Measurements from ENCODE around the gene USP19.

GRCh38 chr3:49140080-49140479, 19.5 kb upstream of the USP19 start:
- TF ChIP-seq, protein P1, sequence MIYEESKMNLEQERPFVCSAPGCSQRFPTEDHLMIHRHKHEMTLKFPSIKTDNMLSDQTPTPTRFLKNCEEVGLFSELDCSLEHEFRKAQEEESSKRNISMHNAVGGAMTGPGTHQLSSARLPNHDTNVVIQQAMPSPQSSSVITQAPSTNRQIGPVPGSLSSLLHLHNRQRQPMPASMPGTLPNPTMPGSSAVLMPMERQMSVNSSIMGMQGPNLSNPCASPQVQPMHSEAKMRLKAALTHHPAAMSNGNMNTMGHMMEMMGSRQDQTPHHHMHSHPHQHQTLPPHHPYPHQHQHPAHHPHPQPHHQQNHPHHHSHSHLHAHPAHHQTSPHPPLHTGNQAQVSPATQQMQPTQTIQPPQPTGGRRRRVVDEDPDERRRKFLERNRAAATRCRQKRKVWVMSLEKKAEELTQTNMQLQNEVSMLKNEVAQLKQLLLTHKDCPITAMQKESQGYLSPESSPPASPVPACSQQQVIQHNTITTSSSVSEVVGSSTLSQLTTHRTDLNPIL (CRISPR knock-in tag; IDR thresholded peaks at IDR 0.05; ENCODE audit: low read depth) = no peak
- TF ChIP-seq ZC3H10 (CRISPR knock-in tag; IDR thresholded peaks at IDR 0.05) = no peak
- TF ChIP-seq, protein P2, sequence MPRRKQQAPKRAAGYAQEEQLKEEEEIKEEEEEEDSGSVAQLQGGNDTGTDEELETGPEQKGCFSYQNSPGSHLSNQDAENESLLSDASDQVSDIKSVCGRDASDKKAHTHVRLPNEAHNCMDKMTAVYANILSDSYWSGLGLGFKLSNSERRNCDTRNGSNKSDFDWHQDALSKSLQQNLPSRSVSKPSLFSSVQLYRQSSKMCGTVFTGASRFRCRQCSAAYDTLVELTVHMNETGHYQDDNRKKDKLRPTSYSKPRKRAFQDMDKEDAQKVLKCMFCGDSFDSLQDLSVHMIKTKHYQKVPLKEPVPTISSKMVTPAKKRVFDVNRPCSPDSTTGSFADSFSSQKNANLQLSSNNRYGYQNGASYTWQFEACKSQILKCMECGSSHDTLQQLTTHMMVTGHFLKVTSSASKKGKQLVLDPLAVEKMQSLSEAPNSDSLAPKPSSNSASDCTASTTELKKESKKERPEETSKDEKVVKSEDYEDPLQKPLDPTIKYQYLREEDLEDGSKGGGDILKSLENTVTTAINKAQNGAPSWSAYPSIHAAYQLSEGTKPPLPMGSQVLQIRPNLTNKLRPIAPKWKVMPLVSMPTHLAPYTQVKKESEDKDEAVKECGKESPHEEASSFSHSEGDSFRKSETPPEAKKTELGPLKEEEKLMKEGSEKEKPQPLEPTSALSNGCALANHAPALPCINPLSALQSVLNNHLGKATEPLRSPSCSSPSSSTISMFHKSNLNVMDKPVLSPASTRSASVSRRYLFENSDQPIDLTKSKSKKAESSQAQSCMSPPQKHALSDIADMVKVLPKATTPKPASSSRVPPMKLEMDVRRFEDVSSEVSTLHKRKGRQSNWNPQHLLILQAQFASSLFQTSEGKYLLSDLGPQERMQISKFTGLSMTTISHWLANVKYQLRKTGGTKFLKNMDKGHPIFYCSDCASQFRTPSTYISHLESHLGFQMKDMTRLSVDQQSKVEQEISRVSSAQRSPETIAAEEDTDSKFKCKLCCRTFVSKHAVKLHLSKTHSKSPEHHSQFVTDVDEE (CRISPR knock-in tag; IDR thresholded peaks at IDR 0.05) = no peak
- TF ChIP-seq, protein P3, sequence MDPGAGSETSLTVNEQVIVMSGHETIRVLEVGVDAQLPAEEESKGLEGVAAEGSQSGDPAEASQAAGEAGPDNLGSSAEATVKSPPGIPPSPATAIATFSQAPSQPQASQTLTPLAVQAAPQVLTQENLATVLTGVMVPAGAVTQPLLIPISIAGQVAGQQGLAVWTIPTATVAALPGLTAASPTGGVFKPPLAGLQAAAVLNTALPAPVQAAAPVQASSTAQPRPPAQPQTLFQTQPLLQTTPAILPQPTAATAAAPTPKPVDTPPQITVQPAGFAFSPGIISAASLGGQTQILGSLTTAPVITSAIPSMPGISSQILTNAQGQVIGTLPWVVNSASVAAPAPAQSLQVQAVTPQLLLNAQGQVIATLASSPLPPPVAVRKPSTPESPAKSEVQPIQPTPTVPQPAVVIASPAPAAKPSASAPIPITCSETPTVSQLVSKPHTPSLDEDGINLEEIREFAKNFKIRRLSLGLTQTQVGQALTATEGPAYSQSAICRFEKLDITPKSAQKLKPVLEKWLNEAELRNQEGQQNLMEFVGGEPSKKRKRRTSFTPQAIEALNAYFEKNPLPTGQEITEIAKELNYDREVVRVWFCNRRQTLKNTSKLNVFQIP (CRISPR knock-in tag; IDR thresholded peaks at IDR 0.05; ENCODE audit: borderline replicate concordance, low read depth) = no peak

Data from SK-N-SH treated with all-trans-retinoic acid at 6 μM for 48 hours (cell line).